NCI-H460 (cell line): ENCODE results near the gene ARHGAP19. TPM values are rescaled to one million over a fixed set of nuclear protein-coding genes. Genes with fewer than 3 reads are reported as not detected.
A peak's percentile ranks its signal among the peaks of the same experiment; 100 is the strongest.

Experiments used
- DNase-seq: peaks from one replicate; pipeline ENCODE4 v3.0.0-alpha.2; 2016; ENCODE audit warnings: low read depth; ENCODE audit errors: extremely low read depth
- total RNA-seq: library from RNA; depleted of rRNA; stranded (reverse); fragments of >200 nt; shearing (Covaris generic); gene quantifications from 2 replicates; pipeline ENCODE4 v1.2.3, GENCODE V29; 2014

The ARHGAP19 gene
- total RNA-seq, 1 experiment from 2014 or later: 20.6 TPM

DNA sequence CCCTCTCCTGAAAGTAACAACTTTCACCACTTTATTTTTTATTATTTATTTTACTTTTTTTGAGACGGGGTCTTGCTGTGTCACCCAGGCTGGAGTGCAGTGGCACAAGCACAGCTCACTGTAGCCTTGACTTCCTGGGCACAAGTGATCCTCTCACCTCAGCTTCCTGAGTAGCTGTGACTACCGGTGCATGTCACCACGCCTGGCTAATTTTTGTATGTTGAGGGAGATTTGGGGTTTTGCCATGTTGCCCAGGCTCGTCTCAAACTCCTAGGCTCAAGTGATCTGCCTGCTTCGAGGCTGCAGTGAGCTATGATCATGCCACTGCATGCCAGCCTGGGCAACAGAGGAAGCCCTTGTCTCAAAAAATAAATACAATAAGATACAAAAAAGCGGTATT lies 91.8 kb downstream of the ARHGAP19 start:
- no peak for DNase-seq

GRCh38 chr10:97199152-97199551 lies 93.3 kb downstream of the ARHGAP19 start:
- DNase-seq: no peak

GRCh38 chr10:97197030-97197500 lies 95.4 kb downstream of the ARHGAP19 start:
- DNase-seq: no peak

DNA sequence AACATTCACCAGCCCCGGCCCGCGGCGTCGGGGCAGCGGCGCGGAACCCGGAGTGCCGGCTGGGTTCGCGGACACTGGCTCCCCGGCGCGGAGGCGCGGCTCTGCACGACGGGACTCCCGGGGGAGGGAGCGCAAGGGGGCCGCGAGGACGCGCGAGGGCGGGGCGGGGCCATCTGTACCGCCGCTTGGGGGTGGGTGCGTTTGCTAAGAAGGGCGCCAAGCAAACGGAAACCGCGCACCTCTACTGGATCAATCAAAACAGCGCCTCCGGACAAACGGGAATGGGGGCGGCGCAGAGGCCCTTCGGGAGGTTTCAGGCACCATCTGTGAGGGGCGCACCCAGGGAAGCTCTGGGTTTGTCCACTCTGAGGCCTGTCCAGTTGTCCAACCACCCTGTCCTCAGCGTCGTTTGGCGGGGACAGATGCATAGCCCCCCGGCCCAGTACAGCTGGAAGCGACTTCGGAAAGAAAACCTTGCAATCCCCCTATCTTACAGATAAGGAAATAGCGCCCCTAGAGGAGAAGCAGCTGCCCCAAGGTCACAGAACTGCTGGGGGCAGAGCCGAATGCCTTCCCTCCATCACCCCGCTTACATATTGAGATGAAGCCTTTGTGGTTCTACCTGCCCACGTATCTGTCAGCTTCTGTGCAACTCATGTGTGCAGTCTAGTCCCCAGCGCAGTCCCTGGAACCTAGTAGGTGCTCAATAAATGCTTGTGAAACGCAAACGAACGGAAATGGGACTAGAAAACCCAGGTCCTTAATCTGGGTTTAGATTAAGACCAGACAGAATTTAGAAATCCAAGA lies 96.0 kb downstream of the ARHGAP19 start:
- peak; percentile 65 for DNase-seq

DNA sequence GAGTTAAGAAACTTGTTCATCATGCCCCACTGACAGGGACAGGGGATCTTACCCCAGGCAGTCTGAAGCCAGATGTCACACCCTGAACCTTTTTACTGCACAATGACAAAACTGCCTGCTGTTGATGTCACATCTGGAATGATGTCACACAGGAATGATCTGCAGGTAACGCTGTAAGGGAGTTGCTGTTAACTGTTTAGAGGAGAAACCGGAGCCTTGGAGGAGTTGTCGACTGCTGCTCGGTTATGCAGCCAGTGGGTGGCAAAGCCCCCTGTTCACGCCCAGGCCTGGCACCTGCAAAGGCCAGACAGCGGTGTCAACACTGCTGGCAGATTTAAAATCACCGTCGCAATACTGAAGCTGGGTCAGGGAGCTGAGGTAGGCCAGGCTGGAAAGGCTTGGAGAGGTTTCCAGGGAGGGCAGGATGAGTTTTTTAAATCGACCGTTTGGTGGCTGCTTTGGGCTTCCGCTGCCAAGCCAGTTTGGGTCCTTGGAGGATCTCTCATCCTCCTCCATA lies 96.7 kb downstream of the ARHGAP19 start:
- DNase-seq: no peak

DNA sequence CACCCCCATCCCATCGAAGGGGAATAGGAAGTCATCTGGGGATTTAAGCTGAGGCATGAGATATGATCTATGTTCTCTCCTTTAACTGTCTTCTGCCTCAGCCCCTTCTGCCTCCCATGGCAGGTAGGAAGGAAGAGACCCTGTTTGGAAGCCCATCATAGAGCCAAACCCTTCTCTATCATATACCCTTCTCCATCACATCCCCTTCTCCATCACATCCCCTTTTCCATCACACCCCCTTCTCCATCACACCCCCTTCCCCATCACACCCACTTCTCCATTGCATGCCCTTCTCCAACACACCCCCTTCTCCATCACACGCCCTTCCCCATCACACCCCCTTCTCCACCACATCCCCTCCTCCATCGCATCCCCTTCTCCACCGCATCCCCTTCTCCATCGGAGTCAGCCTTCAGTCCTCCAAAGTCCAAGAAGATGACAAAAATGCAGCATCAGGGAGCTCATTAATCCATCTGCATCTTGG lies 99.4 kb downstream of the ARHGAP19 start:
- no peak for DNase-seq

DNA sequence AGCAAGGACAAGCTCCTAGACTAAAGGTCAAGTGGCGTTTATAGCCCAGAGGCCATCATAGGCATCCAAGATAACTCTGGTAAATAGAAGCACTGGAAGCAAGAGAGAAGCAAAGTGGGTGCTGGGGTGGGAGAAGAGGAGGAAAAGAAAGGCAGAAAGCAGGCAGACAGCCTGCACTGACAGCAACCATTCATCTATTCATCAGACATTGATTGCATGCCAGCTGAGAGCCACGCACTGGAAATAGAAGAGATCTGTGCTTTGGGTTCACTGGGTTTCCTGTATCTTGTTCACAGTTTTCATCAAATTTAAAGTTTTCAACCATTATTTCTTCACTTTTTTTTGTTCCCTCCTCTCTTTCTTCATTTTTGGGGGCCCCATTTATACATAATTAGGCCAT lies 102.0 kb downstream of the ARHGAP19 start:
- no peak for DNase-seq

DNA sequence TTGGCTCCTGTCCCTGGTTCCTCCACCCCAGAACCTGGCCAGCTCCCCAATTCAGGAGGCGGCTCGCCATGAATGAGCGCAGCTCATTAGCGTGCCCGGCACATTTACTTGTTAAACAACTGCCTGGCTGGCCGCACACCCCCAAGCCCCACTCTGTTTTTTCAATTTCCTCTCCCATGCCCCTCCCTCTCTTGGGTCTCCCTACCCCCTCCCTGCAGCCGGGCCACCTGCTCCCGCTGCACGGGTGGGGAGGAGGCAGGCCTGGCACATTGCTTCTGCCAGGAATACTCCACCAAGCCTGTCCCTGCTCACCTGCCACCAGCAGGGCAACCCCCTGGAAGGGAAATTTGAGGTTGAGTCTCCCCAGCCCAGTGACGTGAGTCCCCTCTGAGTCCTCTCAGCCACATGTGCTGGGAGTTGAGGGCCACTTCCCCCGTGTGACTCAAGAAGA lies 104.2 kb downstream of the ARHGAP19 start:
- DNase-seq: no peak

DNA sequence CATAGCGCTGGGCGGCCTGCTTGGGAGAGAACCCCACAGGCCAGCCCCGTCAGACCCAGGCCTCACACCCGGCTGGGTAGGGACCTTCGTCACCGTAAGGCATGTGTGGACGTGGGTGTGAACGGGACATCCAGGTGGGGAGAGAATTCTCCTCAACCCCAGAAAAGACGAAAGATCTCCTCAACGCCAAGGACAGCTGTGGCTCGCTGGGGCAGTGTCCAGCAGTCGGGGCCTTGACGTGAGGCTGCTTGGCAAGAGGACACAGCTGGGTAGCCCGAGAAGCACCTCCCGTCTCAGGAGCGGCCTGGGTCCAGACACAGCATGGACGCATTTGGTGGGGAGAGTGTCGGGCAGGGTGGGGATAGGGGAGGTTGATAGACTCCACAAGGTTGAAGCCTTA lies 105.5 kb downstream of the ARHGAP19 start:
- DNase-seq: no peak

GRCh38 chr10:97185326-97186058 lies 106.9 kb downstream of the ARHGAP19 start, which contains the start of gene SLIT1:
Gene SLIT1, minus strand, starts transcription at chr10:97185959. Its CDS starts 285 bp downstream, at chr10:97185674.
- DNase-seq: no peak

GRCh38 chr10:97184971-97185325 lies 107.5 kb downstream of the ARHGAP19 start:
- no peak for DNase-seq

DNA sequence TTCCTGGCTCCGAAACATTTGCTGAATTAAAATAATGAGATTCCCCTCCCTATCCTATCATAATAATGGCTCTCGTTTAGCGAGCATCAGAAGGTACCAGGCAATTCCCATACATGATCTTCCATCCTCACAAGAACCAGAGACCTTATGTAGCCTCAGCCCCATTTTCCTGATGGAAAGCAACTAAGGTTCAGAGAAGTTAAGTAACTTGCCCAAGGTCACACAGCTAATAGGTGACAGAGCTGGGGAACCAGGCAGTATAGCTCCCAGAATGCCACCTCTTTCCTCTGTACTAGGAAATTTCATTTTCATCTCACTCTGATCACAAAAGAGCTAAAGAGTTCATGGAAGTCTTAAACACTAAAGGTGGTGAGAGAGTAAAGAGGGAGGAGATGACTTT lies 109.1 kb downstream of the ARHGAP19 start:
- no peak for DNase-seq

GRCh38 chr10:97182288-97182990 lies 110.0 kb downstream of the ARHGAP19 start:
- DNase-seq: no peak

DNA sequence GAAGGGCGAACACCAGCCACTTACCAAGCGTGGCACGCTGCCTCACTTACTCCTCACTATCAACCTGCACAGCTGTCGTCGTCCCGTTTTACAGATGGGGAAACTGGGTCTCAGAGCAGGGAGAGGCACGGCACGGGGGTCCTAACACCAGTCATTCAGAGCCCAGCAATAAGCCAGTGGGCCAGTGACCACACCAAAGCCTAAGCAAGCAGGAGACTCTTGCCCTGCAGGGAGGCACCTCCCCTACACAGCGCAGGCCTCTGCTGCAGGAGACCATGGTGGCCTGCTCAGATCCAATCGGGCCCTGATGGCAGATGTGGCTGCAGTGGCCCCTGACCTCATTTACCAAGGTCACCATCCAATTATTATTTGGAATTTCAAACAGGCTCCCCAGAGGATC lies 111.5 kb downstream of the ARHGAP19 start:
- no peak for DNase-seq

- no peak for DNase-seq
Measured at GRCh38 chr10:97180363-97180755, 112.1 kb downstream of the ARHGAP19 start.

GRCh38 chr10:97179731-97180362 lies 112.6 kb downstream of the ARHGAP19 start:
- peak; percentile 11 for DNase-seq

DNA sequence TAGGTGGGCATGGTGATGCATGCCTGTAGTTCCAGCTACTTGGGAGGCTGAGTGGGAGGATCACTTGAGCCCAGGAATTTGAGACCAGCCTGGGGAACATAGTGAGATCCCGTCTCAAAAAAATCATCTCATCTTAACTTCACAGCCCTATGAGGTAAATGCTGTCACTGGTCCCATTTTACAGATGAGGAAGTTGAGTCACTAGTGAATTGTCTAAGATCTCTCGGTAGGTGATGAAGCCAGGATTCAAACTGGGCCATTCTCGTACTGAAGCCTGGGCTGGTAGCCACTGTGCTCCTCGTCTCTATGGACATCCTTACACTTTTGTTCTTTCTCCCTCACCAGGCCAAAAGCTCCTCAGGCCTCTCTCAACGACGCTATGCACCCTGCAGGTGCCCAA lies 113.1 kb downstream of the ARHGAP19 start:
- no peak for DNase-seq

DNA sequence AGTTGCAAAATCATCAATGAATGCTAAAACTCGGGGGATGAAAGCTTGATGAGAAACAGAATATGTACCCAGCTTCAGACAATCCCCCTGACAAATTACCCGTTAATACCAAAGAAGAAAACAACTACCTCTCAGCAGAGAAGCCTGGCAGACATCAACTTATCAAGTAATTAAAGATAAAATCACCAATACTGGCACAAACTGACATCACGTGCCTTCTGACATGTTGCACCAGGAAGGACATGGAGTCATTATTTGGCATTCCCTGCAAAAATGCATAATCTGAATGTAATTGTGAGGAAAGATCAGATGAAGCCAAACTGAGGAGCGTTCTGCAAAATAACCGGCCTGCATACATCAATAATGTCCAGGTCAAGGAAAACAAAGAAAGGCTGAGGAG lies 114.4 kb downstream of the ARHGAP19 start:
- DNase-seq: no peak

- no peak for DNase-seq
Measured at GRCh38 chr10:97176226-97176625, 116.2 kb downstream of the ARHGAP19 start.

DNA sequence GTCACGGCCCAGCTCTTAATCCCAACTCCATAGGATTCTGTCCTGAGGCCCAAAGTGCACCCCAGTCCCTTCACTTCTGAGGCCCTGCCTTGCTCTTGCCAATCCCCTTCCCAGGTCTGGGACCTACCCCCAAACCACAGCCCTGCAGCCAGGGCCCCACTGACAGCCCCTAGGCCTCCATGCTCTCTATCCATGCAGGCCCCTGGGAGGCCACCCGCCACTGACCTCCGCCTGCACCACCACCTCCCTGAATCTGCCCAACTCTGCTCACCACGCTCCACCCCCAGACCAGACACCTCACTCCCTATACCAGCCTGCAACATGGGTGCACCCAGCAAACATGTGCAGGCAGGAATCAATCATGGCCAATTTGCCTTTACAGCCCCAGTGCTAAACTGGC lies 116.9 kb downstream of the ARHGAP19 start:
- no peak for DNase-seq
